Activated effector memory CD4-positive, alpha-beta T cell treated with anti-CD3 and anti-CD28 coated beads, Interleukin-2, amount 50 U/mL, for 16 hours (primary cell): Measurements from ENCODE around the gene TMEM107.

Source experiments
- DNase-seq: peaks from one replicate; pipeline ENCODE4 v3.0.0-alpha.2; 2020

TMEM107 gene

GRCh38 chr17:8161289-8162232, 14.6 kb downstream of the TMEM107 start:
- DNase-seq: no peak

GRCh38 chr17:8160741-8161221, 15.4 kb downstream of the TMEM107 start:
- no peak for DNase-seq

GRCh38 chr17:8160224-8160577, 16.0 kb downstream of the TMEM107 start:
- no peak for DNase-seq

GRCh38 chr17:8159459-8160223, 16.5 kb downstream of the TMEM107 start:
- DNase-seq: no peak

GRCh38 chr17:8159032-8159400, 17.2 kb downstream of the TMEM107 start:
- DNase-seq: no peak

- peak; percentile 96 for DNase-seq
These were observed 17.7 kb downstream of the TMEM107 start for GRCh38 chr17:8158267-8159031.

GRCh38 chr17:8156246-8156992, 19.8 kb downstream of the TMEM107 start:
- peak; percentile 100 for DNase-seq

- DNase-seq: peak; percentile 72
These were observed 20.3 kb downstream of the TMEM107 start for GRCh38 chr17:8155996-8156245.

- DNase-seq: no peak
These were observed 20.8 kb downstream of the TMEM107 start for GRCh38 chr17:8155231-8155995.

GRCh38 chr17:8154608-8155155, 21.5 kb downstream of the TMEM107 start:
- no peak for DNase-seq

GRCh38 chr17:8153957-8154607, 22.1 kb downstream of the TMEM107 start:
- peak; percentile 96 for DNase-seq

- peak; percentile 82 for DNase-seq
These were observed 22.6 kb downstream of the TMEM107 start for GRCh38 chr17:8153525-8153956.

GRCh38 chr17:8153031-8153451, 23.1 kb downstream of the TMEM107 start:
- DNase-seq: no peak

- peak; percentile 96 for DNase-seq
These were observed 23.9 kb downstream of the TMEM107 start, which contains the start of gene PER1 for GRCh38 chr17:8152112-8152775. TSS of gene PER1 (minus strand) at chr17:8152404. CDS start at chr17:8150706, 1,698 bp downstream.

GRCh38 chr17:8151641-8152111, 24.5 kb downstream of the TMEM107 start:
- DNase-seq: peak; percentile 77

GRCh38 chr17:8151120-8151640, 25.0 kb downstream of the TMEM107 start:
- DNase-seq: peak; percentile 96

GRCh38 chr17:8150194-8151119, 25.7 kb downstream of the TMEM107 start:
- DNase-seq: no peak

GRCh38 chr17:8149419-8150193, 26.6 kb downstream of the TMEM107 start:
- DNase-seq: no peak
